Right lobe of liver (tissue), 6 donors: Measurements from ENCODE around the gene LDAH. TPM values are rescaled to one million over a fixed set of nuclear protein-coding genes. Genes with fewer than 3 reads are reported as not detected.

Experiments used
- ATAC-seq, 4 donors: fragments of 200-7000 bp; cut with Tn5 transposase; one replicate each; pipeline ENCODE4 v1.9.1; 2020; ENCODE audit warnings: mild to moderate bottlenecking in 4 of 4, moderate library complexity in 4 of 4
- DNase-seq, 3 donors: peaks; one replicate each; pipeline ENCODE4 v3.0.0-alpha.2; 2020
- H3K27ac ChIP-seq, 3 donors: fragments of 200-600 bp; one replicate each; pipeline ENCODE4 v1.8.0; 2022
- H3K27me3 ChIP-seq, 2 donors: fragments of 200-600 bp; one replicate each; pipeline ENCODE4 v1.8.0; 2022
- H3K36me3 ChIP-seq, 4 donors: fragments of 200-600 bp; sonication (generic) in 1 of 4; one replicate each; pipeline versions ENCODE4 v1.5.1 to v1.8.0; 2017 to 2022; ENCODE audit warnings: control low read depth in 1 of 4
- H3K4me1 ChIP-seq, 4 donors: fragments of 200-600 bp; sonication (generic) in 1 of 4; one replicate each; pipeline versions ENCODE4 v1.5.1 to v1.8.0; 2017 to 2022; ENCODE audit warnings: control low read depth in 1 of 4
- H3K4me3 ChIP-seq, 3 donors: fragments of 200-600 bp; one replicate each; pipeline ENCODE4 v1.8.0; 2022
- H3K9me3 ChIP-seq, 4 donors: fragments of 200-600 bp; sonication (generic) in 1 of 4; one replicate each; pipeline versions ENCODE4 v1.5.1 to v1.8.0; 2017 to 2022; ENCODE audit warnings: control low read depth in 1 of 4
- CTCF ChIP-seq, 4 donors: fragments of 200-600 bp in 3 of 4; fragments of 450-650 bp in 1 of 4; IDR thresholded peaks; one replicate each; pipeline versions ENCODE4 v1.5.1 to v1.8.0; 2016 to 2022; ENCODE audit warnings: antibody characterized with exemption in 4 of 4, mild to moderate bottlenecking in 2 of 4
- POLR2A ChIP-seq: fragments of 450-650 bp; IDR thresholded peaks from one replicate; pipeline ENCODE4 v1.6.1; 2017; ENCODE audit warnings: antibody characterized with exemption, mild to moderate bottlenecking
- WGBS: methylation state at CpG from one replicate; pipeline ENCODE4 v1.1.6; 2018; ENCODE audit warnings: low coverage, low lambda C conversion rate; ENCODE audit not compliant: insufficient coverage; ENCODE audit errors: missing lambda C conversion rate; 5-methylcytosine and 5-hydroxymethylcytosine counted together
- intact Hi-C, 2 donors: fragments of 100-400 bp; cut with DNase I; formaldehyde crosslinking; loops; one replicate each; pipeline versions ENCODE4 v1.11.2 to v1.14.1; 2022
- total RNA-seq, 6 experiments: library from RNA; depleted of rRNA in 2 of 6; stranded (reverse); fragments of >200 nt in 2 of 6; fragmentation: NEBNext Ultra II Directional in 3 of 6; extraction: Animal tissue kit (Norgen Biotek cat#: 25700) in 3 of 6; gene quantifications; one replicate each; pipeline versions ENCODE4 v1.1.0 to v1.2.4, GENCODE V29; 2016 to 2023
- donor health status: DM: no; HTN: yes; CAD: no.
- donor health status: DM: no; HTN: no; CAD: no.
- donor health status: DM: no; HTN: no; CAD: no.
- donor health status: DM: no; HTN: yes; CAD: no.
- donor health status: DM: no; HTN: yes; CAD: no.

The LDAH gene
- total RNA-seq, 6 experiments from 2014 or later, result 9.0 to 18.7 (median 14.1) TPM

GRCh38 chr2:20671736-20672080, 151.2 kb downstream of the LDAH start:
- no peaks in the 10 kb centered on the region for H3K27me3 ChIP-seq
- intact Hi-C loops, result no loop called here
- no peak overlapping the region for H3K27ac ChIP-seq
- H3K9me3 ChIP-seq, result no peaks in the 10 kb centered on the region
- H3K36me3 ChIP-seq, result peaks cover 0 to 1% (median 0%) of the 10 kb centered on the region in 4 donors
- TF ChIP-seq POLR2A, result no peak
- no peak for TF ChIP-seq CTCF (IDR thresholded peaks at IDR 0.05)
- 63% methylated on average over 8 of the region's 13 CpGs for WGBS
- ATAC-seq (no peak), DNase-seq (no peak)
- peaks cover 0 to 21% (median 9%) of the 10 kb centered on the region in 4 donors for H3K4me1 ChIP-seq
- no peak overlapping the region for H3K4me3 ChIP-seq

GRCh38 chr2:20671036-20671735, 151.7 kb downstream of the LDAH start:
- ATAC-seq, result no peak
- no peaks in the 10 kb centered on the region for H3K27me3 ChIP-seq
- intact Hi-C loops, result no loop called here
- no peak for TF ChIP-seq POLR2A
- TF ChIP-seq CTCF (IDR thresholded peaks at IDR 0.05), result no peak
- peaks cover 0 to 1% (median 0%) of the 10 kb centered on the region in 4 donors for H3K36me3 ChIP-seq
- WGBS, result 60% methylated on average over 2 of the region's 60 CpGs
- no peak overlapping the region for H3K27ac ChIP-seq
- peak in 1 of 3 donors; percentile 37 for DNase-seq
- H3K9me3 ChIP-seq, result no peaks in the 10 kb centered on the region
- peaks cover 0 to 18% (median 8%) of the 10 kb centered on the region in 4 donors for H3K4me1 ChIP-seq
- H3K4me3 ChIP-seq, result no peak overlapping the region

- DNase-seq, result peak in 1 of 3 donors; percentile 38
- Histone ChIP-seq H3K4me1 (peaks cover 0 to 15% (median 6%) of the 10 kb centered on the region in 4 donors), H3K4me3 (no peak overlapping the region), H3K9me3 (no peaks in the 10 kb centered on the region), H3K36me3 (peaks cover 0 to 1% (median 0%) of the 10 kb centered on the region in 4 donors), H3K27me3 (no peaks in the 10 kb centered on the region), H3K27ac (no peak overlapping the region)
- intact Hi-C loops, result no loop called here
- 77% methylated on average over 11 of the region's 83 CpGs for WGBS
- TF ChIP-seq CTCF (IDR thresholded peaks at IDR 0.05) (no peak), POLR2A (no peak)
- no peak for ATAC-seq
Measured at GRCh38 chr2:20670315-20671035, 152.4 kb downstream of the LDAH start.

GRCh38 chr2:20669562-20670314, 153.2 kb downstream of the LDAH start:
- H3K4me3 ChIP-seq, result no peak overlapping the region
- no peaks in the 10 kb centered on the region for H3K9me3 ChIP-seq
- WGBS, result 76% methylated on average over 14 of the region's 45 CpGs
- H3K4me1 ChIP-seq, result peaks cover 0 to 11% (median 3%) of the 10 kb centered on the region in 4 donors
- ATAC-seq (no peak), DNase-seq (peak in 1 of 3 donors; percentile 40)
- TF ChIP-seq POLR2A, result no peak
- no peak for TF ChIP-seq CTCF (IDR thresholded peaks at IDR 0.05)
- intact Hi-C loops, result loop anchor here (10.0 kb wide), 2 partner anchors 85 to 295 kb away; no protein-coding TSS in a partner anchor
- H3K27ac ChIP-seq, result no peak overlapping the region
- peaks cover 0 to 1% (median 0%) of the 10 kb centered on the region in 4 donors for H3K36me3 ChIP-seq
- H3K27me3 ChIP-seq, result no peaks in the 10 kb centered on the region
